GM19193 (cell line): ENCODE data around the gene HES6.

Source experiments
- POLR2A ChIP-seq: IDR thresholded peaks from 4 replicates; pipeline ENCODE4 v1.6.1; 2011; ENCODE audit not compliant: insufficient read depth, insufficient read length; ENCODE audit errors: extremely low read depth

HES6 gene

DNA sequence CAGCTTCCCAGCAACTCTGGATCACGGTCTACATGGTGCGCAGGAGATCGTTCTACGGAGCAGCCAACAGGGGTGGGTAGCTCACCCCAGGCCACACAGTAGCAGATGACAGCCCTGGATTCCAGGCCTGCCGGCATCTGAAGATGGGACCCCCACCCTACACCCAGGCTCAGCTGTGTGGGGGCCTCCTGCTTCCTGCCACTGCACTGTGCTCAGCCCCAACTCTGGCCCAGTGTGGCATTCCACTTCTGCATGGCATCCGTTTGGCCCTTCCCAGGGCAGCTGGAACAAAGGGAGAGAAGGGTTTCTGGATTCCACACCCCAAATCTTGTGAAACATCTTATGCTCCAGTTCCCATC, 39.5 kb upstream of the HES6 start:
- TF ChIP-seq POLR2A = no peak

DNA sequence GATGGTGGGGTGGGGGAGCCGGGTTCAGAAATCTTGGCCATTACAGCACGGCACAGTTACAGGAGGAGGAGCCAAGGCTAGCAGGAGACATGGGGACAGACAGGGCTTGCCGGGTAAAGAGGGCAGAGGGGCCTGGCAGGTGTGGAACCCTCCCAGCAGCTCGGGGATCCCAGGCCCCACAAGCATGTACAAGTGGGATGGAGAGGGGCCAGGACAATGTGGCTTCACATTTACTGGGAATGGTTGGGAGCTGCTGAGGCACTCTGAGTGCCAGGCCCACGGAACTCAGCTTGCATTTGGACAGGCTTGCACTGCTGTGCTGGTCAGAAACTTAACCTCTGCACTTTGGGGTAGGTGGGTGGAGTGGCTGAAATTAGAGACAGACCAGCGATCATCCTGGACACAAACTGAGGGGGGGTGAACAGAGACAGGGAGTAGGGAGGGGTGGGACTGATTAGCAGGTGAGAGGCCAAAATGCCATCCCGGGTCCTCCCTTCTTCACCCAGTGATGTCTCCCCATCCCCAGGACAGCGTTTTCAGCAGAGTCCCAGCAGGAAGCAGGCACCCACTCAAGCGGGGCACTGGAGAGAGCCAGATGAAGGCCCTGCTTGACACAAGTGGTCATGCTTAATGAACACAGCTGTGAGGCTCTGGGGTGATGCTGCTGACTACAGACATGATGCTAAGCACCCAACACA, 38.9 kb upstream of the HES6 start:
- TF ChIP-seq POLR2A = no peak

DNA sequence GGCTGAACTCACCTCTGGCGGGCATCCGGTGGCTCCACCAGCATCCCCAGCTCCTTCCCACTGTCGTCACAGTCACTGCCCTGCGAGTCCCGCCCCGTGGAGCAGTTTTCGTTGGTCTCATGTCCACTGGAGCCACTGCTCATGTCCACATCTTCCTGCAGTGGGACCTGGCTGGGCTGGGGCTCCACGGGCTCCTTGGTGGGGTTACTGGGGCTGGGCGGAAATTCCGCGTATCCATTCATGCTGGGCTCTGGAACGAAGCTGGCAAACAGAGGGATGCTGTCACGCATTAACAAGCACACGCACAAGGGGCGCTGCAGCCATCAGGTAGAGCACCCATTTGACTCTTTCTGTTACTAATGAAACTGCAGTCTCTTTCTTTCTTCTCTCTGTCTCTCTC, 37.9 kb upstream of the HES6 start:
- no peak for TF ChIP-seq POLR2A

DNA sequence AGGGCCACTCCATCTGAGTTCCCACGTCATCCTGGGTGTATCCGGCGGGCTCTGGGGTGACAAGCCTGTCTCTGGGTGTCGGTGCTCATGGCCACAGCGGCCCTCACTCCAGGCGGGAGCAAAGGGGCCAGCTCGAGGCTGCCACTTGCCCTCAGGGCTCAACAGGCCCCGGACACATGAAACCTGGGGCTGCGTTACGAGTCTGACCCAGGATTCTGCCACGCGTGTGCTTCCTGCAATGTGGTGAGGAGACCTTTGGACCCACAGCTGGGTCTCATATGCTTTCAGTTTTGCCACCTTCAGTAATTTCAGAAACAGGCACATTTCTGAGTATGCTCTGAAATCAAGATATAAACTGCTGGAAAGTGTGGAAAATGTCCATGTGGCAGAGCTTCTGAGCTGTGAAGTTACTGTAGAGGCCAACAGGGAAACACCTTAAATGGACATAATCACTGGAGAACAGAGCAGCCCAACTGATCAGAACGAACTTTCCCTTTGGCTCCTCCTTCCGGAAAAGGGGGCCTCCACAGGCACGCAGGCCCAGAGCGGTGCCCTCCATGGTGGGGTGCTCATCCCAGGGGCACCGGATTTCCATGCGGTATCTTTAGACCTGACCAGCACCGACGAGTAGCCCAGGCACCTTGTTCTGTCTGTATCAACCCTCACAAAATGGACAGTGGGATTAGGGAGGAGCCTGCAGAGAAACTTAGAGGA, 34.5 kb upstream of the HES6 start:
- no peak for TF ChIP-seq POLR2A

DNA sequence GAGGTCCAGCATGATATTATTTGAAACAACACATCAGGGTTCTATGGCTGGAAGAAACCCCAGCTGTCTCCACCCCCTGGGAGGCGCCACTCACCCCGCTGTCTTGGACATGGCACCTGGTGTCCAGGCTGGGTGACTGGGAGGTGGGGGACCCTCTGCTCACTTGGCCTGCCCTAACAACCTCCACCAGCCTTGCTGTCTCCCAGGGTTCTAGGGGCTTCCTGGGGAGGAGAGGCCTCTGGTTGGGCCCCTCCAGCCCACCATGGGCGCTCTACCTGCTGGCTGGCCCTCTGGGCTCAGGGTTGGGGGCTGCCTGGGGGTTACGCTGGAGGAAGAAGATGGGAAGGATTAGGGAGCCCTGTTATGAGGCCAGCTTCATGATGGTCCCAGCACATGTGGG, 32.3 kb upstream of the HES6 start:
- TF ChIP-seq POLR2A = no peak

DNA sequence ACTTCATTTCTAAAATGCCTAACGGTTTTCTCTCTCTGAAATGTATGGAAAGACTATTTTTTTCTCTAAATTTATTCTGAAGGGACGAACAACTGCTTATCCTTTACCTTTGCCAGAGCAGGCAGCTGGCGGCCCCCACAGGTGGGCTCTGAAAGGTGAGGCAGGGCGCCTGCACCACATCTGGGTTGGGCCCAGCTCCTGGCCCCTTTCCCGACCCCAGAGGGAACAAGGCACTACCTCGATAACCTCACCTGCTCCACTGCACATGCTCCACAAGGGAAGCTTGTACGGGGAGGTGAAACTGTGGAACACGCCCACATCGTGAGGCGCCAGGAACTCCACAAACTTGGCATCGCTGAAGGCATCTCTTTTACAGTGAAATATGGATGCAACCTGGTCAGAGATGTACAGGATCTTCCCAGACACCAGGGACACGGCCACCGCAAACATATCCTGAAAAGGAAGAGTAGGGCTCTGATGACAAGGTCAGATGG, 31.3 kb upstream of the HES6 start:
- no peak for TF ChIP-seq POLR2A

DNA sequence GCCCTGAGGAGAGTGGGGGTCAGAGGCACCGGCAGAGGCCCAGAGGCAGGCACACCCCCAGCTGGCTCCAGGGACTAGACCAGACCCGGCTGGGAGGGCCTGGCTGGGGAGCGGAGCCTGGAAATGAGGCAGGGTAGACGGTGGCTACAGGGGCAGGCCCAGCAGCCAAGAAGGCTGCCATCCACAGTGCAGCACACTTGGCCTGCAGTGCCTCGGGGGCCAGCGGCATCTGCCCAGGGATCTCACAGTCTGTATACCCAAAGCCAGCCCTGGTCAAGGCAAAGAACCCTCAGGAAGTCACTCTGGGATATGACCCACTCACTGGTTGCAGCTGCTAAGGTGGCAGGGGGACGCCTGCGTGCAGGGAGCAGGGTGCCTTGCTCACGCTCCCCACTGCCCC, 30.8 kb upstream of the HES6 start:
- no peak for TF ChIP-seq POLR2A

DNA sequence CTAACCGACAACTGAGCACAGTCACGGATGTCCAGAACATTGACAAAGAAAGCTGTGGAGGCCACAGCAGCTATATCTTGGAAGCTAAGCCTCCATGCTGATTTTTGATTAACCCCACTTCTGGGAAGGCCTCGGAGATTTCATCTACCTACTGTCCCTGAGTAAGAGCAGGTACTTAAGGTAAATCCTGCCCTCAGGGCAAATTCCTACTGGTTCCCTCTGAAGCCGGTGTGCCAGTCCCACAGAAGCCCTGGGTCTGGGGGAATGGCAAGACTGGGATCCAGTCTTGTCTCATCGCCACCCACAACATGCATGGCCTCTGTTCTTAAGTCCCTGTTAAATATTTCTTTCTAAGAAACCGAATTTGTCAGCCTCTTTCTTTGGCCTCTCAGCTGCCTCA, 29.9 kb upstream of the HES6 start:
- TF ChIP-seq POLR2A = no peak

DNA sequence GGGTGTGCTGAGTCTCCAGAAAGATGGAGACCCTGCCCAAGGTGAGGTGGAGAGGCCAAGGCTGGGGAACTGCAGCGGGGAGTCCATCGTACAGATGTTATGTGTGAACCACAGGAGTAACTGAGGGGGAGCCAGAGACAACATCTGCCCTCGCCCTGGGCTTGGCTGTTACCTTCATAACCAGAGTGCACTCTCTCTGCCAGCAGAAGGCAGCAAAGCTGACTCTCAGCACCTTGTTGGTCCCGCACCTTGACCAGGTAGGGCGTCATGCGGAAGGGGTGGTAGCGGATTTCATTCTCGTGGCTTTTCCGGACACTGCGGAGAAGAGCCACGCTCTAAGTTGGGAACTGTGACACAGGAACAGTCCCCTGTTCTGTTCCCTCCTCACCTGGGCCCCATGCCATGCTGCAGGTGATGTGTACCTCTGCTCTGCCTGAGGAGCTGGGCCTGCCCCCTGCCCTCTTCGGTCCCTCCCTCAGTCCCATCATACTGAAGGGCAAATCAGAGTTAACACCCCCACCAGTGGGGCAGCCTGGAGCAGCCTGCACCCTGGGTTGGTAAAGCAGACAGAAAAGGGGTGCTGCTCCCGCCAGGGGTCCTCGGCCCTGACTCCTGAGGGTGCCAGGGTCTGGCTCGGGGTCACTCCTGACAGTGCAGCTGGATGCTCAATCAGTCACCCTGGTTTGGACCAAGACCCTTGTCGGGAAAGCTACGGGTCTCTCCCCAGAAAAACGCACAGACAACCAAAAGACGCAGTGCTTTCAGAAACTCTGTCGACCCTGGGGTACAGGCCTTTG, 28.2 kb upstream of the HES6 start:
- TF ChIP-seq POLR2A = no peak

DNA sequence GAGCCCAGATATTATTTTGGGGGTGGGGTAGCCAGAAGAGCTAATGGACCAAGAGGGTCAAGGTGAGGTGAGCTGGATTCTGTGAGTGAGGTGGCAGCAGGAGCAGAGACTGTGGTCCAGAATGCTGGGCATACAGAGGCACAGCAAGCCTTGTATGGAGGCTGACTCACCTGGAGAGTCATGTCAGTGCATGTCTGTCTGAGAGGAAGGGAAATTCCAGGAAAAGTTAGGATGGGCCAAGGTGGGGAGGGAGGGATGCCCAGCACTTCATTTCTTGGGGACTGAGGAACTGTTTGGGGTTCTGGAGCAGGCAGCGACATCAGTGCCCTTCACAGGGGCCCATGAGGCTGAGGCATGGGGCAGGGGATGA, 27.5 kb upstream of the HES6 start:
- no peak for TF ChIP-seq POLR2A

DNA sequence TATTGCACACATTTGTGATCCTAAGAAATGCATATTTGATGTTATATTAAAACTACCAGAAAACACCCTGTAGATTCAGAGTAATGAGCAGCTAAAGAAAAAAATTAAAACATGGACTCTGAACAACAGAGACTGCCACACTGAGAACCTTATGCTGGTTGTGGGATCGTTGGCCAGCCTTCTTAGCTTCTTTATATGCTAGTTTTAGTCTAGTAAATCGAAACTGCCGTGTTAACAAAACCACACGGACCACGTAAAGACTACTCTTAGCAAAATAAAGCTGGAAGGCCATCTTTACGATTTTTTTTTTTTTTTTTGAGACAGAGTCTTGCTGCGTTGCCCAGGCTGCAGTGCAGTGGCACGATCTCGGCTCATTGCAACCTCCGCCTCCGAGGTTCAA, 25.8 kb upstream of the HES6 start:
- TF ChIP-seq POLR2A = no peak

DNA sequence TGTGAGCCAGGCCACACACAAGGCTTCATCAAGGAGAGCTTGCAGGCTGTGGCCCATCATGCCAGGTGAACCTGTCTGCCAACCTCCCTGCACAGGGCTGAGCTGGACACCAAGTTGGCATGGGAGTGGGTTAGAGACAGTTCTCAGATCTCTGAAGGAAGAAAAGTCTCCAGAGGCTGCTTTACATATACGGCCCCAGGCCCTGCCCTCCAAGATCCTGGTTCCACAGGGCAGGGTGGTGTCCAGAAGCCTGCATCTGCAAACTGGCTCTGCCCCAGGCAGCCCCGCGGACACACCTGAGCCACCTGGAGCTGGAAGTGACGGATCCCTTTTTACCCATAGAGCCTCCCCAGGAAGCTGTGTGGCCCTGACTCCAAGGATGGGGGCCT, 24.2 kb upstream of the HES6 start:
- no peak for TF ChIP-seq POLR2A

DNA sequence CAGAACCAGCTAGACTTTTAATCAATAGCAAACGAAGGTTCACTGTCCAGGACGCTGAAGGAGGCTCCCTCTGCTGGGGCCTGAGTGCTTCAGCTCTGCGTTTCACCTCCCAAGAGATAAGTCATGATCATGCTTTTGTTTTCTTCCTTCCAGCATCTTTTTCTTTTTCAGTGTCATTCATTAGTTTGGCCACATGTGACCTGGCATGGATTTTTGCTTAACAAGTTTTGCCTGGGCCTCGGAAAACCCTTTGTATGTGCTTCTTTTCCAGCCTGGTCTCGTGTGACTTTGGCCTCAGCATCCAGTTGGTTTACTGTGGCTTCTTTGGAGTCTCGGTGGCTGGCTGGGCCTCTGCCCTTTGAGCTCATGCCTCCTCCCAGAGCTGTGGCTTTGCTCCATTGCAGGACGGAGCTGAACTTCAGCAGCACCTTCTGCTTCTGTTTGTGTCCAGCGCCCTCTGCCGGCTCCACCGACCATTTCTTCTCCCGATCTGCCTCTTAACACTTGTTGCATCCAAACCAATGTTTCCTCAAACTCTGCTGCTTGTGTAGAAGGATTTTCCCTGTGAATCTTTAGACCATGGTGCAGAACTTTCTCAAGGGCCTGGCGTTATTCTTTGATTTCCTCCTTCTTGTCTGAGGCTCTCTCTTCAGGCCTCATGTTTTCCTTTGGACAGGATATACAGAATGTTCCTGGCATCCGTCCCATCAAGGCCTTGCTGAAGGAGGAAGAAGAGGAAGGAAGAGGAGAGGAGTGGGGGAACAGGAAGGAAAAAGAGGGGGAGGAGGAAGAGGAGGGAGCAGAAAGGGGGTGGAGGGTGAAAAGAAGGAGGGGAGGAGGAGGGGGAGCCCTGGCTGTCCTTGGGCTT, 23.6 kb upstream of the HES6 start:
- TF ChIP-seq POLR2A = no peak

DNA sequence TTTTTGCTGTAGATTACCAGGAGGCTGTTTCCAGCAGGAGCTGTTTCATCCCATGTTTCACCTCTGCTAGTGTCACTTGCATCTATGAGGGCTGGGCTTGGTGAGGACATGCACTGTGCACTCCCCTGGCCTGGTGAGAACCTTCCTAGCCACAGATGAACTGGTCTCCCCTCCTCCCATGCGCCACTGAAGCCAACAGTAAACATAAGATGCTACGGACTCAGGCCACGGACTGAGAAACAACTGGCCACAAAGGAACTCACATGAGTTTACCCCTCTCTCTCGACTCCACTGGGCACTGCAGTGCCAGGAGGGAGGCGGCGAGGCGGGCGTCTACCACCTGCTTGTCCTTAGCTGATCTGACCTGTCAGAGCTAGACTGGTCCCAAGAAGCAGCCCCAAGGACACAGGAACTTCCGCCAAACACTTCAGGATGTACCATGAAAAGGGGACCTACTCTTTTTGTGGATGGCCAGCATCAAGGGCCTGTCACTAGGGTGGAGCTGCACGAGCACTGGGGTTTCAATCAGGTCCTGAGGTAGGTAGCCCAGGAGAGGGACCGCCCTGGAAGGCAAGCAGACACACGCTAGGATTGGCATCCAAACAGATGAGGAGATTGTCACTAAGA, 22.8 kb upstream of the HES6 start:
- no peak for TF ChIP-seq POLR2A
